Transverse colon (tissue), 4 donors: ENCODE data around the gene TSPAN31.

Experiments used
- CTCF ChIP-seq, 5 experiments: fragments of 200-600 bp in 3 of 5; fragments of 450-650 bp in 2 of 5; sonication (generic) in 3 of 5; IDR thresholded peaks; 1 replicate in 2 of 5; 2 replicates in 3 of 5; pipeline ENCODE4 v1.5.1; 2016 to 2017; ENCODE audit warnings: antibody characterized with exemption in 5 of 5, inconsistent platforms in 3 of 5, mild to moderate bottlenecking in 2 of 5, moderate library complexity in 1 of 5
- EP300 ChIP-seq: sonication (generic); formaldehyde crosslinking; IDR thresholded peaks from one replicate; pipeline ENCODE4 v1.6.1; 2017; ENCODE audit warnings: antibody characterized with exemption, low read depth
- POLR2A ChIP-seq: fragments of 450-650 bp; IDR thresholded peaks from one replicate; pipeline ENCODE4 v1.6.1; 2016; ENCODE audit warnings: antibody characterized with exemption, mild to moderate bottlenecking, moderate library complexity
- POLR2AphosphoS5 ChIP-seq, 3 donors: sonication (generic); formaldehyde crosslinking; IDR thresholded peaks; one replicate each; pipeline ENCODE4 v1.6.1; 2016; ENCODE audit warnings: antibody characterized with exemption in 3 of 3

- TF ChIP-seq CTCF (IDR thresholded peaks at IDR 0.05) (no peak), POLR2A (no peak), POLR2AphosphoS5 (IDR thresholded peaks at IDR 0.05) (no peak), EP300 (no peak)
These were observed 47.8 kb upstream of the TSPAN31 start for GRCh38 chr12:57697076-57697475.
